DOHH2 (cell line): ENCODE data around the gene TMPRSS2.

Experiments
- H3F3A ChIP-seq: fragments of 200-600 bp; sonication (generic), shearing (Covaris generic); 2 replicates; pipeline ENCODE4 v1.6.0; 2016; ENCODE audit warnings: antibody characterized with exemption, mild to moderate bottlenecking; ENCODE audit not compliant: control insufficient read depth, insufficient read depth
- H3K27ac ChIP-seq: fragments of 200-600 bp; sonication (generic); 2 replicates; pipeline ENCODE4 v1.5.1; 2014; ENCODE audit warnings: low read depth, mild to moderate bottlenecking, low read length, moderate library complexity
- H3K27me3 ChIP-seq: fragments of 200-600 bp; sonication (generic); 2 replicates; pipeline ENCODE4 v1.6.1; 2014; ENCODE audit warnings: mild to moderate bottlenecking, low read length, mixed read lengths; ENCODE audit not compliant: control insufficient read depth
- H3K36me3 ChIP-seq: fragments of 200-600 bp; sonication (generic); 2 replicates; pipeline ENCODE4 v1.6.1; 2014; ENCODE audit warnings: mild to moderate bottlenecking, low read length, moderate library complexity, mixed read lengths; ENCODE audit not compliant: control insufficient read depth
- H3K4me1 ChIP-seq: fragments of 200-600 bp; sonication (generic); 2 replicates; pipeline ENCODE4 v1.6.1; 2014; ENCODE audit warnings: mild to moderate bottlenecking, low read length, mixed read lengths; ENCODE audit not compliant: control insufficient read depth
- H3K4me2 ChIP-seq: fragments of 200-600 bp; sonication (generic); 2 replicates; pipeline ENCODE4 v1.6.0; 2014; ENCODE audit warnings: mild to moderate bottlenecking, low read length, moderate library complexity
- H3K4me3 ChIP-seq: fragments of 200-600 bp; sonication (generic); 2 replicates; pipeline ENCODE4 v1.5.1; 2014; ENCODE audit warnings: mild to moderate bottlenecking, low read length, mixed read lengths
- H3K79me2 ChIP-seq: fragments of 200-600 bp; sonication (generic); 2 replicates; pipeline ENCODE4 v1.6.1; 2014; ENCODE audit warnings: mild to moderate bottlenecking, low read length, mixed read lengths; ENCODE audit not compliant: control insufficient read depth
- H3K9me2 ChIP-seq: fragments of 200-600 bp; sonication (generic); replicated peaks from 2 replicates; pipeline ENCODE4 v1.6.1; 2014; ENCODE audit warnings: mild to moderate bottlenecking, low read length, mixed read lengths; ENCODE audit not compliant: control insufficient read depth
- H3K9me3 ChIP-seq: fragments of 200-600 bp; sonication (generic); 2 replicates; pipeline ENCODE4 v1.6.1; 2014; ENCODE audit warnings: antibody characterized with exemption, low read length, mixed read lengths; ENCODE audit not compliant: control insufficient read depth, insufficient read depth
- H4K20me1 ChIP-seq: fragments of 200-600 bp; sonication (generic); 2 replicates; pipeline ENCODE4 v1.6.0; 2014; ENCODE audit warnings: low read depth, mild to moderate bottlenecking, antibody characterized with exemption, low read length, moderate library complexity; ENCODE audit not compliant: control insufficient read depth, insufficient read depth
- CTCF ChIP-seq: fragments of 200-600 bp; sonication (generic); IDR thresholded peaks from one replicate; pipeline ENCODE4 v1.5.1; 2014; ENCODE audit warnings: antibody characterized with exemption, mild to moderate bottlenecking, low read depth, low read length; ENCODE audit not compliant: poor library complexity, severe bottlenecking
- EZH2phosphoT487 ChIP-seq: fragments of 200-600 bp; sonication (generic); IDR thresholded peaks from 2 replicates; pipeline ENCODE4 v1.6.1; 2017; ENCODE audit warnings: borderline replicate concordance, mild to moderate bottlenecking, antibody characterized with exemption, low read length, moderate library complexity, mixed read lengths

Gene TMPRSS2

DNA sequence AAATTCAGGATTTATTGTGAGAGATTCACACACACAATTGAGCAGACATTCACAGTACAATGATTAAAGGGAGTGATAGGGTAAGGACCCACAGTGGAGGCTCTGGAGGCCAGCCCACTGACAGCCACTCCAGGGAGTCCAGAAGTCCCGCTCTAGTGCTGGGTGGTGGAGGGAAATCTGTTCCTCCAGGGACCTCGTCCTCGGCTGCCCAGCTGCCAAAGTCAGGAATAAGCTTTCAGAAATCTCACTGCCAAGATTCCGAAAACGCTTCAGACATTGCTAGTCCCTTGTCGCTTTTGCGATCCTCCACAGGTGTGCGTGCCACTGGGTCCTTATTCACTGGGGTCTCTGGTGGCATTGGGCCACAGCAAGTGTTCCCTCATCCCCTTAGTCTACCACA is 79.6 kb downstream of the TMPRSS2 start:
- Histone ChIP-seq H3F3A (no peaks in the 10 kb centered on the region), H4K20me1 (no peaks in the 10 kb centered on the region), H3K4me3 (no peak overlapping the region), H3K27ac (no peak overlapping the region), H3K4me2 (no peak overlapping the region), H3K4me1 (0 out of 2 replicates have a peak, but pooled peaks cover 3% of the 10 kb centered on the region), H3K36me3 (no peaks in the 10 kb centered on the region), H3K9me2 (no peaks in the 10 kb centered on the region), H3K9me3 (no peaks in the 10 kb centered on the region), H3K27me3 (peaks cover 31% of the 10 kb centered on the region), H3K79me2 (no peaks in the 10 kb centered on the region)
- no peak for TF ChIP-seq CTCF
- no peak for TF ChIP-seq EZH2phosphoT487

- TF ChIP-seq EZH2phosphoT487 (no peak), CTCF (no peak)
- Histone ChIP-seq H3K79me2 (no peaks in the 10 kb centered on the region), H3K27me3 (peaks cover 31% of the 10 kb centered on the region), H3K9me2 (no peaks in the 10 kb centered on the region), H3F3A (no peaks in the 10 kb centered on the region), H3K4me2 (no peak overlapping the region), H3K4me1 (0 out of 2 replicates have a peak, but pooled peaks cover 3% of the 10 kb centered on the region), H4K20me1 (no peaks in the 10 kb centered on the region), H3K9me3 (no peaks in the 10 kb centered on the region), H3K36me3 (no peaks in the 10 kb centered on the region), H3K4me3 (no peak overlapping the region), H3K27ac (no peak overlapping the region)
Observed at GRCh38 chr21:41427556-41427955, 80.4 kb downstream of the TMPRSS2 start.

- H3F3A ChIP-seq, result no peaks in the 10 kb centered on the region
- peaks cover 29% of the 10 kb centered on the region for H3K27me3 ChIP-seq
- H3K36me3 ChIP-seq, result no peaks in the 10 kb centered on the region
- no peak overlapping the region for H3K27ac ChIP-seq
- TF ChIP-seq EZH2phosphoT487 (no peak), CTCF (no peak)
- no peak overlapping the region for H3K4me3 ChIP-seq
- H3K9me2 ChIP-seq, result no peaks in the 10 kb centered on the region
- H4K20me1 ChIP-seq, result no peaks in the 10 kb centered on the region
- 0 out of 2 replicates have a peak, but pooled peaks cover 2% of the 10 kb centered on the region for H3K4me1 ChIP-seq
- peak overlapping the region; percentile 33; the same call in 1 of the 2 replicates for H3K4me2 ChIP-seq
- no peaks in the 10 kb centered on the region for H3K79me2 ChIP-seq
- no peaks in the 10 kb centered on the region for H3K9me3 ChIP-seq
Observed at GRCh38 chr21:41426676-41427404, 81.1 kb downstream of the TMPRSS2 start.
